Gastrocnemius medialis (tissue), 4 donors: ENCODE results near the gene PTPRE.

Source experiments
- POLR2A ChIP-seq, 2 donors: fragments of 450-650 bp; IDR thresholded peaks; one replicate each; pipeline ENCODE4 v1.6.1; 2017; ENCODE audit warnings: antibody characterized with exemption in 2 of 2, mild to moderate bottlenecking in 2 of 2, moderate library complexity in 2 of 2
- TF ChIP-seq, protein P1 (sequence below), 5 experiments: fragments of 450-650 bp in 3 of 5; fragments of 200-600 bp in 2 of 5; sonication (generic) in 2 of 5; IDR thresholded peaks in 4 of 5; conservative IDR thresholded peaks in 1 of 5; 1 replicate in 4 of 5; 2 replicates in 1 of 5; pipeline ENCODE4 v1.5.1; 2016 to 2019; ENCODE audit warnings: antibody characterized with exemption in 5 of 5, mild to moderate bottlenecking in 3 of 5, moderate library complexity in 3 of 5

DNA sequence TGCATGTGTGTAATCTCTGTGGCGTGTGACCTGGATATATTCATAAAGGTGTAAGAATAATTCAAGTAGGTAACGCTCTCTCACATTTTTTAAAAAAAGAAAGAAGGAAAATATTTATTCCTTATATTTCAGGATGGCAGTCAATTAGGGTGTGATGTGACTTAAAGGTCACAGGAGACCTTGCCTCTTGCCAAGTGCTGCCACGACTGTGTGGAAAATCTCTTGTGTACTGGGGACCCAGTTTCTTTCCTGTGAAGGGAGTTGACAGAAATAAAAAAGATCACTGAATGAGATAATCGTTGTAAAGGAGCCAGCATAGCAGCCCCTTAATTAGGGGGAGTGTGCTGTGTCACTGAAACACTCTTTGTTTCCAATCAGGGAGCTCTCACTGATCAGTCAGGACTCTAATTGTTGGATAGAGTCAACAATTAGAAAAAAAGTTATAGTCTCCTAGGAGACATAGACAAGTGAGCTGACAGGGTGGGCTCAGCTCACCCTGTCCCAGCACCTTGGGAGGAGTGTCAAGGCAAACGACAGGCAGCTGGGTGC is 31.1 kb downstream of the PTPRE start:
- TF ChIP-seq, protein P1, sequence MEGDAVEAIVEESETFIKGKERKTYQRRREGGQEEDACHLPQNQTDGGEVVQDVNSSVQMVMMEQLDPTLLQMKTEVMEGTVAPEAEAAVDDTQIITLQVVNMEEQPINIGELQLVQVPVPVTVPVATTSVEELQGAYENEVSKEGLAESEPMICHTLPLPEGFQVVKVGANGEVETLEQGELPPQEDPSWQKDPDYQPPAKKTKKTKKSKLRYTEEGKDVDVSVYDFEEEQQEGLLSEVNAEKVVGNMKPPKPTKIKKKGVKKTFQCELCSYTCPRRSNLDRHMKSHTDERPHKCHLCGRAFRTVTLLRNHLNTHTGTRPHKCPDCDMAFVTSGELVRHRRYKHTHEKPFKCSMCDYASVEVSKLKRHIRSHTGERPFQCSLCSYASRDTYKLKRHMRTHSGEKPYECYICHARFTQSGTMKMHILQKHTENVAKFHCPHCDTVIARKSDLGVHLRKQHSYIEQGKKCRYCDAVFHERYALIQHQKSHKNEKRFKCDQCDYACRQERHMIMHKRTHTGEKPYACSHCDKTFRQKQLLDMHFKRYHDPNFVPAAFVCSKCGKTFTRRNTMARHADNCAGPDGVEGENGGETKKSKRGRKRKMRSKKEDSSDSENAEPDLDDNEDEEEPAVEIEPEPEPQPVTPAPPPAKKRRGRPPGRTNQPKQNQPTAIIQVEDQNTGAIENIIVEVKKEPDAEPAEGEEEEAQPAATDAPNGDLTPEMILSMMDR (IDR thresholded peaks at IDR 0.05 in 4 of 5, conservative IDR thresholded peaks at IDR 0.05 in 1 of 5): no peak
- no peak for TF ChIP-seq POLR2A (IDR thresholded peaks at IDR 0.05)
